Stimulated activated CD4-positive, alpha-beta T cell treated with anti-CD3 and anti-CD28 coated beads, TNF-alpha, amount 100 ng/mL, for 48 hours (primary cell): Measurements from ENCODE around the gene MAT2B.

Source experiments
- DNase-seq, 3 donors: peaks; one replicate each; pipeline ENCODE4 v3.0.0-alpha.2; 2020; ENCODE audit warnings: low read depth in 3 of 3

The MAT2B gene

DNA sequence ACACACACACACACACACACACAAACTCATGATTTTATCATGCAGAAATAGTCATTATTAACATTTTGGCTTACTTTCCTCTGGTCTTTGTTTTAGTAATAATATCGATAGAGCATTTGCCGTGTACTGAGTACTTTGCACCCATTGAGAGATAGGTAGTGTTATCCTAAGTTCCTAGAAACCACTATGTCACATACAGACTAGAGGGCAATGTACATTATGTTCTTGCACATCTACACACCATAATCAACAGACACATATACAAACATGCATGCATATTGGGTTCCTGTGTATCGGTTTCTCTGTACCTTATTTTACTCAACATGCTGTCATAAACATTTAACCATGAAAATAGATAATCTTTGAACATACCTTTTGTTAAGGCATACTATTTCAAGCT, 45.7 kb downstream of the MAT2B start:
- DNase-seq, result no peak

DNA sequence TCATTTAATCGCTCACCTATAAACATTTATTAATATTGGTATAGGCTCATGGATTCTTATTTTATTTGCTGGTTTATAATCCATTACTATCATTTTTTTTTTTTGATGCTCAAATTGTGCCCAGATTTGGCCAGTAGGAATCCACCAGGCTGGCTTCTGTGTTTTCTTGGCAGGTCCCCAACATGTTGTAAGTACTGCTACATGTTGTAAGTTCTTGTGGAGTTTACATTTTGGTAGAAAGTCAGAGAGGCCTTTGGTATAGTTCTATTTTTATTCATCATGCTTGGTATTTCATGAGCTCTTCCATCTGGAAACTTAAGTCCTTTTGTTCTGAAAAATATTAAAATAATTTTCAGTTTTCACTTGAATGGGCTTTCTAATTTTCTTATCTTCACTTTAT, 47.1 kb downstream of the MAT2B start:
- DNase-seq, result no peak

DNA sequence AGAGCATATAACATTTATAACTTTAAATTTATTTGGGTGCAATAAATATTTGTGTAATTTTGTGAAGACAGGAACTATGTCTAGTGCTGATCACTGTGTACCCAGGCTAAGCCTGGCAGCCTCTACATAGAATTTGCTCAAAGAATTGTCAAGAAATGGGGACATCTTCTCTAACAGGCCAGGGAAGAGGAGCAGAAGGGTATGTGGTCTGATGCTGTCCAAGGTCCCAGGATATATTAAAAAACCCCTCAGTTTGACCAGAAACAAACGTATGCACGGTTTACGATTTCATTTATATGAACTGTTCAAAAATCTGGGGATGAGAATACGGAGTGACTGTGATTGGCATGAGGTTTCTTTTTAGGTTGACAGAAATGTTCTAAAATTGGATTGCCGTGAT, 55.9 kb downstream of the MAT2B start:
- no peak for DNase-seq

- no peak for DNase-seq
Observed at GRCh38 chr5:163562071-163562470, 56.7 kb downstream of the MAT2B start.

DNA sequence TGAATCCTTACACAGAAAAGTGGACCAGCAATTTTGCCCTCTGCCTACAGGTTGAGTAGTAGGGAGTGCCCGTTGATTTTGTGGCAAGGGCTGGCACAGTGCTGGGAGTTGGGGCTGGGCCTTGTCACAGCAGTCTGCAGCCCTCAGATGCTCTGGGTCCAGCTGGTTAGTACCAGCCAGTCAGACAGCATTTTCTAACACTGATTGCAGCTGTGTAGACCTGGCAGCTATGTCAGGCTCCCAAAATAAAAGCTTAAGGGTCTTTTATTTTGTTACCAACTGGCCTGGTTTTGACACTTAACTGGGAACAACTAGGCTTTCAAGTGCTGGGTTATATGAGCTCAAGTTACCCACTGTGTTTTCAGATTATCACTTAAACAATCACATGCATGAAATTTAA, 57.7 kb downstream of the MAT2B start:
- DNase-seq, result no peak

- no peak for DNase-seq
Observed at GRCh38 chr5:163563880-163564279, 58.5 kb downstream of the MAT2B start.

DNA sequence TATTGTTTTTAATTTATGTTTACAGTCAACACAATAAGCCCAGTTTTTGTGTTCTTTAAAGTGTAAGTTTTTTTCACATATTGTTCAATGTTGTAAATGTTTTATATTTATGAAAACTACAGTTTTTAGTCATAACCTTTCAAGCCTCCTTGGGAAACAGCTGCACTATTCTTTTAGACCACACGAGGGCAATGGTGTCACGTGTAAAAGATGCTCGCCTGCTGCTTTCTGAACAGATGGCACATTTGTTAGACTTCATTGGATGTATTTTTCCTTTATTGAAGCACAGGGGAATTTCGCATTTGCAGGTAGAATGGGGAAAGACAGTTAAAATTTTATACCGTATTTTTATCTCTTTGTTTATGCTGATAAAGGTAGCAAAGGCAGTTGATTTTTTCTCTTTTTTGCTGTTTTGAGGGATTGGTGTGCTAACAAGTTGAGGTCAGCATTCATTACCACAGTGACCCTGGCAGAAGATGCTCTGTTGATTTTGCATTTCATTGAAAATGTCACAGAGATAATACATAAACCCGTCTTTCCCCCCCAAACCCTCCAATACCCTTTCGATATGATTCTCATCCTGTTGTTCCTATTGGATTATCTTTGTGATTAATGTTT, 59.0 kb downstream of the MAT2B start:
- peak; percentile 29 to 51 (median 42) for DNase-seq

DNA sequence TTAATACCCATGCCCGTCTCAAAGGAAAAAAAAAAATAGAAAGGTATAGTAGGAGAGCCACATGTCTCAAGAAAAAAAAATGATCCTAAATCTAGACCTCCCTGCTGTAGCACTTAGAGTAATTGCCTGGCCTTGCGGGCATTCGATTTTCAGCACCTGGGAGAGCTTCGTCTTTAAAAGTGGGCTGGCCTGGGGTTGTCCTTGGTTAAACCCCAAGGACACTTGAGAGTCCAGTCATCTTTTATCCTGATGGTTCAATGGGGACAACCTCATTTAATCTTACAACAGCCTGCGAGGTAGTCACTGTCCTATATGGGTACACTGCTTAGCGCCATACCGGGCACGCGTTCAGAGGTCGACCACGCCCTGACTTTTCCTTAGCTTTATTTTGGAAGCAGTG, 60.1 kb downstream of the MAT2B start:
- no peak for DNase-seq

GRCh38 chr5:163565931-163566608, 60.7 kb downstream of the MAT2B start:
- no peak for DNase-seq

DNA sequence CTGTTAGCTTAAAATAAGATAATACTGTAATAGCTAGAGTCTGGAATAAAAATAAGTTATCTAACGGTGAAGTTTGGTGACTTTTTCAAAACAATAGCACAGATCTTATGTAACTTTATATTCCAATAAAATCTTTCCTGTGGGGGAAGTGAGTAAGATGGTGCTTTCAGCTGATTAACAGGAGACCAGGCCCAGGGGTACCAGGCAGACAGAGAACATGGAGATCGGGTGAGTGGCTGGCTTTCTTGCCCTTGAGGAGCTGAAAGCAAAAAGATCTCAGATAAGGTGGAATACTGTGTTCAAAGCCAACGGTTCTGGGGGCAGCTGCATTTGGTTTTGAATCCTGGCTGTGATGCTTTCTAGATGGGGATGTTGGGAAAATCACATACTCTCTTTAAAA, 61.3 kb downstream of the MAT2B start:
- DNase-seq, result no peak

DNA sequence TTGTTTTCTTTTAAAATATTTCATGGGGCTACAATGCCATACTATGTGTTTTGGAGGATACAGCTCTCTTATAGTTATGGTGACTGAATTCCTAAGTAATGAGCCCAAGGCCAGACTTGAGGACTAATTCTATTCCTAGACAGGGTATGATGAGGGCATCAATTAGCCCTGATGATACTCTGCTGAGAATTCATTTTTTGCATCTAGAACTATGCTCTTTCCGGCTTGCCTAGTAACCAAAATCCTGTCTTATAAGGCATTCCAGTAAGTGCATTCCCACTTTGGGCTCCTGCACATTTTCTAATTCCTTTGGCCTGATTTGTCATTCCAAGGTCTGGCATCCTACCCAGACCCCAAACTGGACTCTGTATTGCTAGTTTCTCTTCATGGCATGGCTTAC, 62.4 kb downstream of the MAT2B start:
- DNase-seq, result no peak
